Psoas muscle (tissue), 8 donors: ENCODE results near the gene HES7. TPM values are rescaled to one million over a fixed set of nuclear protein-coding genes. Genes with fewer than 3 reads are reported as not detected.
"Not testable (repeated sequence)": the region's sequence is repeated elsewhere in the genome, so short reads cannot be mapped to it uniquely, and the experiment has no call there.

Source experiments
- ATAC-seq, 4 donors: fragments of 200-7000 bp; cut with Tn5 transposase; one replicate each; pipeline ENCODE4 v1.9.1; 2020; ENCODE audit warnings: moderate library complexity in 3 of 4, mild to moderate bottlenecking in 2 of 4
- DNase-seq, 2 donors: peaks; one replicate each; pipeline ENCODE4 v3.0.0-alpha.2; 2020
- H3K27ac ChIP-seq: fragments of 200-600 bp; one replicate; pipeline ENCODE4 v1.8.0; 2022
- H3K27me3 ChIP-seq, 3 donors: fragments of 200-600 bp in 1 of 3; one replicate each; pipeline versions ENCODE4 v1.6.1 to v1.8.0; 2013 to 2022; ENCODE audit warnings: low read length in 2 of 3, mild to moderate bottlenecking in 2 of 3, moderate library complexity in 1 of 3; ENCODE audit not compliant: insufficient read depth in 3 of 3
- H3K36me3 ChIP-seq, 2 donors: fragments of 200-600 bp in 1 of 2; one replicate each; pipeline versions ENCODE4 v1.6.1 to v1.8.0; 2013 to 2022; ENCODE audit warnings: low read depth in 1 of 2, mild to moderate bottlenecking in 1 of 2, moderate library complexity in 1 of 2; ENCODE audit not compliant: insufficient read depth in 1 of 2
- H3K4me1 ChIP-seq: fragments of 200-600 bp; one replicate; pipeline ENCODE4 v1.8.0; 2022
- H3K4me3 ChIP-seq: fragments of 200-600 bp; one replicate; pipeline ENCODE4 v1.8.0; 2022; ENCODE audit warnings: mild to moderate bottlenecking
- H3K9me3 ChIP-seq: fragments of 200-600 bp; one replicate; pipeline ENCODE4 v1.8.0; 2022
- CTCF ChIP-seq: fragments of 200-600 bp; IDR thresholded peaks from one replicate; pipeline ENCODE4 v1.8.0; 2022; ENCODE audit warnings: antibody characterized with exemption
- WGBS, 3 donors: extraction: QIAGEN DNeasy Blood & Tissue Kit; methylation state at CpG; one replicate each; pipeline versions ENCODE4 v1.1.6 to v1.1.7; 2013; 5-methylcytosine and 5-hydroxymethylcytosine counted together
- intact Hi-C, 2 donors: fragments of 100-400 bp; cut with DNase I; formaldehyde crosslinking; loops; one replicate each; pipeline versions ENCODE4 v1.11.0 to v1.14.2; 2022
- polyA plus RNA-seq, 3 donors: library from polyadenylated mRNA; stranded (reverse); fragments of 200-250 nt; gene quantifications; one replicate each; pipeline ENCODE4 v1.2.3, GENCODE V29; 2013
- total RNA-seq, 4 donors: library from RNA; stranded (reverse); fragmentation: NEBNext Ultra II Directional in 2 of 4; extraction: Animal tissue kit (Norgen Biotek cat#: 25700) in 2 of 4; gene quantifications; one replicate each; pipeline versions ENCODE4 v1.2.1 to v1.2.4, GENCODE V29; 2021 to 2023
- donor health status: healthy with polysubstance abuse.
- donor health status: DM: no; HTN: no; CAD: no; lungs with moderate emphysema.
- donor health status: Bipolar disorder and iron deficiency.
- donor health status: healthy.
- donor health status: DM: yes; HTN: yes; CAD: no.
- donor health status: DM: no; HTN: no; CAD: no.
- donor health status: DM: no; HTN: no; CAD: no.
- donor health status: DM: yes; HTN: yes; CAD: no.

The HES7 gene
- total and polyA plus RNA-seq, 7 donors = 0.10 to 0.30 TPM; not detected in 5

DNA sequence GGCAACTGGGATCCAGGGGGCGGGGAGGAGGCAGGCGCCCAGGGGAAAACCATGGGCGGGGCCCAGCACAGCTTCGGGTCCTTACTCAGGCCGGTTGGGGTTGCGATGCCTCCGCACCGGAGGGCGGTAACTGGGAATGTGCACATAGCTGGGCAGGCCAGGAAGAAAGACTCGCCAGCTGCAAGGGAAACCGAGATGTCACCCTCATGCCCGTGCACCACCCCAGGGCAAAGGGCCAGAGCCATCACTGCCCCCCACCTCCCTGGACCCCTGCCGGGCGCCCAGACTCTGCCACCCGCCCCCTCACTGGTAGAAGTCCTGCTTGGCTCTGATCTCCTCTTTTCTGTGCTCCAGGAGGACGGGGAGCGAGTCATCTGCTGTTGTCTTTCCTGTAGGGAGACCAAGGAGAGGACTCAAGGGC is 43.1 kb downstream of the HES7 start:
- no peak for TF ChIP-seq CTCF
- 45 to 54% (median 45%) methylated on average over 17 of the region's 17 CpGs for WGBS, 3 donors

GRCh38 chr17:8080208-8080798 is 43.6 kb downstream of the HES7 start:
- Histone ChIP-seq H3K27ac (no peak overlapping the region), H3K4me3 (peak overlapping the region; percentile 62), H3K4me1 (peaks cover 9% of the 10 kb centered on the region), H3K36me3 (no peaks in the 10 kb centered on the region), H3K27me3 (peaks cover 0 to 59% (median 6%) of the 10 kb centered on the region in 3 donors), H3K9me3 (no peaks in the 10 kb centered on the region)
- intact Hi-C loops = loop anchor here (1.0 to 5.0 kb wide), 2 partner anchors 37 to 38 kb away; partner anchors contain the start of gene ALOXE3 (in 2 of the 2)
- 21 to 22% (median 22%) methylated on average over 25 of the region's 25 CpGs for WGBS, 3 donors
- peak in 2 of 4 donors; percentile 27 to 41 for ATAC-seq
- no peak for TF ChIP-seq CTCF
- DNase-seq = no peak

More for the DNA sequence above, 43.1 kb downstream of the HES7 start:
- Histone ChIP-seq H3K27me3 (peaks cover 0 to 54% (median 4%) of the 10 kb centered on the region in 3 donors), H3K27ac (no peak overlapping the region), H3K4me3 (no peak overlapping the region), H3K4me1 (peaks cover 9% of the 10 kb centered on the region), H3K9me3 (no peaks in the 10 kb centered on the region), H3K36me3 (no peaks in the 10 kb centered on the region)
- intact Hi-C loops = loop anchor here (1.0 to 5.0 kb wide), 2 partner anchors 36 to 37 kb away; partner anchors contain the start of gene ALOXE3 (in 2 of the 2)
- no peak for DNase-seq
- no peak for ATAC-seq

GRCh38 chr17:8079291-8080207 is 44.4 kb downstream of the HES7 start:
- peaks cover 0 to 62% (median 13%) of the 10 kb centered on the region in 3 donors for H3K27me3 ChIP-seq
- peak; percentile 86 for TF ChIP-seq CTCF
- no peaks in the 10 kb centered on the region for H3K9me3 ChIP-seq
- H3K27ac ChIP-seq = no peak overlapping the region
- H3K4me3 ChIP-seq = peak overlapping the region; percentile 62
- H3K36me3 ChIP-seq = no peaks in the 10 kb centered on the region
- DNase-seq (peak; percentile 75 to 86), ATAC-seq (peak; percentile 86 to 98 (median 90))
- H3K4me1 ChIP-seq = peaks cover 9% of the 10 kb centered on the region
- intact Hi-C loops = loop anchor here (1.0 to 5.0 kb wide), 2 partner anchors 38 to 39 kb away; partner anchors contain the start of gene ALOXE3 (in 2 of the 2)
- WGBS, 3 donors = 1% methylated on average over 57 to 87 of the region's 87 CpGs

- H3K27ac ChIP-seq, ATAC-seq, H3K36me3 ChIP-seq, intact Hi-C loops, H3K4me3 ChIP-seq, H3K9me3 ChIP-seq, DNase-seq: not testable (repeated sequence)
- Histone ChIP-seq H3K27me3 (peaks cover 0 to 64% (median 17%) of the 10 kb centered on the region in 3 donors), H3K4me1 (peaks cover 11% of the 10 kb centered on the region)
- 69 to 88% (median 86%) methylated on average over 5 of the region's 5 CpGs for WGBS, 3 donors
Observed at GRCh38 chr17:8077939-8078338, 46.0 kb downstream of the HES7 start.
